NCI-H82 (cell line): ENCODE measurements around the gene PARL.
A peak's percentile ranks its signal among the peaks of the same experiment; 100 is the strongest.

Source experiments
- DNase-seq: peaks from one replicate; lab custom pipeline; 2025; lab: John Stamatoyannopoulos, UW

PARL gene

DNA sequence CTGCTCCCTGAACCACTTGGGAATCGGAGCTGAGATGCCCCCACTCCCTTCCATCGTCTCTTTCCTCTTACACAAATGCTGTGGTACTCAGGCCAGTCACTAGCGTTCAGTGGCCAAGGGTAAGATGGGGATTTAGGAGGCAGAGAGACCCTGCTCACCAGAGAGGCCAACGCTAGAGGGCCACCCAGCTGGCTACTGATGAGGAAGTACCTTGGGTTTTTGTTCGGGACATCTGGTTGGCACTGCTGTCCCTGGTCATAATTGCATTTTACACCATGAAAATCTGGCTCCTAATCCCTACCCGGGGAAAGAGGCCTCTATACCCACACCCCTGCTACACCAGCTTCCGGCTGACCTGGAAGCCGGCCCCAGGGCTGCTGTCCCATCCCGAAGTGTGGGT lies 67.0 kb downstream of the PARL start:
- peak; percentile 85 for DNase-seq

DNA sequence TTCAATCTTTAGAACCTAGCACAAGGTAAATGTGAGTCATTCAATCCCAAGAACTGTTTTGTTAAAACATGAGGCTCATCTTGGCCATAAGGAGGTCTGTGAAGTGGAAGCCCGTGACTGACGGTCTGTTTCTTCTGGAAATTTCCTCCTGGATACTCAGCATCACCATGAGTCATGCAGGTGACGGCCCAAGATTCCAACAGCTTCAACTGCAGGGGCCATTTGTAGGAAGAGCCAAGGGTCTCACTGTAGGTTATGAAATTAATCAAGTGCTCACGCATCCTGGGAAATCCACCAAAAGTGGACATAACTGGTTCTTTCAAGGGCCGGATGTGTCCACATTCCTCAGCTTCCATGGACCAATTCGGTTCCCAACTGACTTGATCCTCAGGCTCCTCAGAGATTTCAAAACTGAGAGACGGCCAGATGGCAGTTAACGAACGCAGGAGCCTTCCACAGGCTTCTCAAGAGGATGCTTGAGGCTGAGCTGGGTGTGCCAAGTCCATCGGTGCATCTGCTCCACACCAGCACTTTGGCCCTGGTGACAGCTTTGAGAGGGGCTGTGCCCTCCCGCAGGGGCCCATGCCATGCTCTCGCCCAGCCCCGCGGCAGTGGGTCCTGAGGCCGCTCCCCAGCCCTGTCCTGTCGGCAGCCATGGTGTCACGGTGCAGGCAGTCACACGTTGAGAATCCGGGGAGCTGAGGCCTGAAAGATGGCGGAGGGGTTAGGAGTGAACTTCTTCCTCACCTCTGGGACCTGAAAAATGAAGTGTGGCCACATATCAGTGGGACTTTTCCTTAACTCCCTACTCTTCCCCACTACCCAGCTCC lies 67.8 kb downstream of the PARL start:
- DNase-seq, result peak; percentile 47

DNA sequence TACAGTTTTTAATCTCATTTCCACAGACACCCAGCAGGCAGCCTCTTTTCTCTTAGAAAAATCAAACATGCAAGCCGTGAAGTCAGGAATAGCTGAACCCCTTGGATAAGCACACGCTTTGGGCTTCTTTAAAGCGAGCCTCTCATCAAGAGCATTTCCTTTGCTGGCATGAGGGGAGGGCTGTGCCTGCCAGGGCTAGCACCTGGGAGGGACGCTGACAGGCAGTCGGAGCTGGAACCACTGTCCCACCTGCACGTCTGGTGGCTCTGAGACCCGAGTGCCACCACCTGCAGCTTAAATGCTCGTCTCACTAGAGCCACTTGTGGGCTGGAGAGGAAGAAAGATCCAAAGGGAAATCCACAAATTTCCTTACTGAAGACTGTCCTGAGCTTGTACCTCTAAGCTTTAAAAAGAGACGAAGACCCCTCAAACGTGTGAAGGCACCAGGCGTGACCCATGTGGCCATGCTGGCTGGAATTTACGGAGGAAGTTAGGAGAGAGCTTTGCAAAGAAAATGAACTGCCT lies 68.7 kb downstream of the PARL start:
- DNase-seq, result no peak

DNA sequence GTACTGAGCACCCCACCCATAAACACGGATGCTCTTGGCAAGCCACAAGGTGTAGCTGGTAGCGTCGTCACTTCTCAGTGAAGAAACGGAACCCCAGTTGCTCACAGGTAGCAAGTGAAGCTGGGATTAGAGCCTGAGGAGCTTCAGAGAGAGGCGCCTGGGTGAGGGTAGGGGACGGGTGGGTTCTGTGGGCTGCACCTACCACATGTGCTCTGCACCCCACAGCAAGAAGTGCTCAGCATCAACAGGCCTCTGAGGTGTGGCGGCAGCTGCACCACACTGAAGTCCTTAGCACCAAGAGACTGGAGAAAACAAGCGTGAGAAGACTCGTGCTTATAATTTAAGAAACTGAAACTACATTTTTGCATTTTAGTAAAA lies 69.1 kb downstream of the PARL start:
- DNase-seq, result no peak

DNA sequence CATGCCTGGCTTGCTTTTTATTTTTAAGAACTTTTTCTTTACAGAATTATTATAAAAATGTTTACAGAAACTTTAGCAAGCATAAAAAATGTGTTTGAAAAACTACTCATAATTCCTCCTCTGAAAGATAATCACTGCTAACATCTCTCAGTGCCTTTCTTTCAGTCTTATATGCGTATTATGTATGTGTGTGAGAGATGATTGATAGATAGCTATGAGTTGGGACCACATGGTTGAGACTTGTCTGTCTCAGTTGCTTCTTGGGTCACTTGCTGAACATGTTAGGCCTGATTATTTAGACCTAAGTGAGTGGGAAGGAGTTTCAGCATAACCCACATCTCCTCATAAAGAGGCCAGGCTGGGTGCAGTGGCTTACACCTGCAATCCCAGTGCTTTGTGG lies 70.4 kb downstream of the PARL start:
- no peak for DNase-seq

DNA sequence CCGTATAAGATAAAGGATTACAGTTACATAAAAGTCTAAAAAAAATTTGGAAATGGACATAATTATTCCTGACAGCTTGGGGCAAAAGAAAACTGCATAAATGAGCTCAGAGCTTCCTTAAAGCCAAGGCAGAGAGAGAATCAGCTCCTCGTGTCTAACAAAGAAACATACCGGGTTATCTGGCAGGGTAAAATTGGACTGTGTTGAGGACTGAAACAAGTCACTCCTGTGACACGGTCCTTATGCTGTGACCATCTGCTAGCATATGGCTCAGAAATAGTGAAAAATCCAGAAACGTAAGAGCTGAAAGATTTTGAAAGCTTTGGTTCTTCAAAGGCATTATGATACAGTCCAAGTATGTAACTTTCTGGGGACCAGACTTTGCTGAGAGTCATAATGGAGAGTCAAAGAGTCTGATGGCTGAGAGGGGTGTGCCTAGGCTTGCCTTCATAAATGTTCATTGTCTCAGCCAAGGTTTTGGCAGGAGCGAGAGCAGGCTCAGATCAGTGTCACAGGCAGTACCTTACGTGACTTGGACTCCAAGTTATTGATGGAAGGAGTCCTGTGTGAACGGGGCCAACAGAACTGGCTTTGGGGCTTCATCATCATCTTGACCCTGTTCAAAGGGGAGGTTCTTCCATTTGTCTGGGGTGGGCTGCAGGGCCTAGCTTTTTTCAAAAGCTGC lies 71.8 kb downstream of the PARL start:
- no peak for DNase-seq

DNA sequence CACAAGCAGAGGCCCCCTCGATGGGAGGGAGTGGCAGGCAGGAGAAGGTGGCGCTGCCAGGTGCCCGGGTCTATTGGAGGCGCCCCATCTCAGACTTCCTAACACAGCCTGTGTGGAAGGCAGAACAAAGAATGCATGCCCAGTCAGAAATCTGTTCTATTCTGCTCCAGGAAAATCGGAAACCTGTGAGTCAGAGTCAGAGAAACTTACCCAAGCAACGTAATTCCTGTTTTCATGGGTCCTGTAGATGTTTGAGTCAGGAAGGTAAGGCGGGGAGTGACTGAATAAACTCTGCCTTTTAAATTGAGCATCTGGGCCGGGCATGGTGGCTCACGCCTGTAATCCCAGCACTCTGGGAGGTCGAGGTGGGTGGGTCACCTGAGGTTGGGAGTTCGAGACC lies 73.0 kb downstream of the PARL start:
- DNase-seq, result no peak

DNA sequence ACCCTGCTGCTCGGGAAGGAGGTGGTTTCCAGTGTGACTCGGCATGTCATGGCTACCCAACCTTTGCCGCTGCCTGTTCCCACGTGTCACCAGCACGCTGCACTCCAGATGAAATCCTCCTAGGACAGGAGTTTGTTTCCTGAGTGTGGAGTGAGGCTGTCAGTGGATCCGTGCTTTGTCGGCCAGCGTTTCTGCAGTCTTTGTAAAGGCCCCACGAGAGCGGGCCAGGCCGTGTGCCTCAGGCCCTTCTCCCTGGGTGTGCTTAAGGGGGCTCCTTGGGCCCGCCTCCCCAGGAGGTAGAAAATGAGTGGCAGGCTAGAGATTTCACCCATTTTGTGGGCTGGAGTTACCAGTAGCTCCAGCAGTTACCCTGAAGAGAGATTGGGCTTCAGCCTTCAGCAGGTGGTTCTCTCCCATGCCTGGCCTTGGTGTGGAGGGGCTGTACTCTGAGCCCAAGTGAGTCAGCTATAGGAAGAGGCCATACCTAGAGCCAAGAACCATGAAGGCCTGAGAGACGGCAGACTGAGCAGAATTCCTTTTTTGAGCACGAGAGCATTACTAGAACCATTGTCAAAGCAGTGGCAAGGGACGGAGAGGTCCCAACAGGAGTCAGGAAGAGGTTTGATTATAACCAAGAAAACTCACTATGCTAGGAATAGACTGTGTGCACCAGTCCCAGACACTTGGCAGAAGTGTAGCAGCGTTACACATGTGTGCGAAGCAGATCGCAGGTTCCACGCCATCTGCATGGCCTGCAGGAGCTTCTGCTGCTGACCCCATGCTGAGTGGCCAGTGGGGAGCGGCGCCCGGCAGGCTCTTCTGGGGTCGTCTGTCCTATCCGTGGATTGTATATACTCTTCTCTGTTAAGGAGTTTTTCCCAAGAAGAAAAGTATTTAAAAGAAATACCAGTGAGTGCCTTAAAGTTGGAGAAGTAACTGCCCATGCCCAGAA lies 73.8 kb downstream of the PARL start:
- no peak for DNase-seq

DNA sequence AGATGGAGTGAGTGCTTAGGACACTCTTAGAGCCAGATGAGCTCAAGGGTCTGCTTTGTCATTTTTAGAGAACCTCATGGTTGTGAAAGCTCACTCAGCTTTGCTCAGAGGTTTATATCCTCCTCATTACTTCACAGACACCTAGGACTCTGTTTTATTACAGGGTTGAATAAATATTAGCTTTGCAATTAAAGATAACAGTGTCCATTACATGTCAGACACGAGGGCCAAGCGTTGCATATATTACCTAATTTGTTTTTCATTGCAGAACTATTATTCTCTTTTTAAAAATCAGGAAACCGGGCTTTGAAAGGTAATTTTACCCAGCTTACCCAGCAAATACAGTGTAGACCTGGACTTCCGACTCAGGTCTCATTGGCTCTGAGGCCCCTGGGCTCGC lies 75.4 kb downstream of the PARL start:
- no peak for DNase-seq

DNA sequence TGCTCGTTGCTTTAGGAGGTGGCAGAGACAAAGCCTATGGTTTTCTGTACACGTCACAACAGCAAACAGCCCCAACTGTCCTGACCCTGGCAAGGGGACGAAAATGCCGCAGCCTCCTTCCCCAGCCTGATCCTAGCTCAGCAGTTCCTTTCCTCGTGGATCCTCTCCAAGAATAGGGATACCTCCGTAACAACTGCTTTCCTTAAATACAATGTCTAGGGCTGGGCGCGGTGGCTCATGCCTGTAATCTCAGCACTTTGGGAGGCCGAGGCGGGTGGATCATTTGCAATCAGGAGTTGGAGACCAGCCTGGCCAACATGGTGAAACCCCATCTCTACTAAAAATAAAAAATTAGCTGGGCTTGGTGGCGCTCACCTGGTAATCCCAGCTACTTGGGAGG lies 76.3 kb downstream of the PARL start:
- DNase-seq, result no peak

DNA sequence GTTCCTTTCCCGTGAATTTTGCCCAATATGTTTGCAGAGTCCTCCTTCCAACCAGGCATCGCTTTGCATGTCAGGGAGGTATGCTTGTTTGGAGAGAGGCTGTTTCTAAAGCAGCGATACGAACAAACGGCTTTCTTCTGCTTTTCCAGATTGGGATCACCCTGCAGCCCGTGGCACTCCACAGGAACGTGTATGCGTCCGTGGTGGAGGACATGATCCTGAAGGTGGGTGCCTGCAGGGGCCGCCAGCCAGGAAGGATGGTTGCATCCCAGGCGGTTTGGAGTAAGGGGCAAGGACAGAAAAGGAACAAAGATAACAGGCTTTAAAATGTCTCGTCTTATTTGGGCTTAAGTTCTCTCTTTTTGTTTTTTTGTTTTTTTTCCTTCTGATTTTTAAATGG lies 76.8 kb downstream of the PARL start:
- DNase-seq, result no peak

DNA sequence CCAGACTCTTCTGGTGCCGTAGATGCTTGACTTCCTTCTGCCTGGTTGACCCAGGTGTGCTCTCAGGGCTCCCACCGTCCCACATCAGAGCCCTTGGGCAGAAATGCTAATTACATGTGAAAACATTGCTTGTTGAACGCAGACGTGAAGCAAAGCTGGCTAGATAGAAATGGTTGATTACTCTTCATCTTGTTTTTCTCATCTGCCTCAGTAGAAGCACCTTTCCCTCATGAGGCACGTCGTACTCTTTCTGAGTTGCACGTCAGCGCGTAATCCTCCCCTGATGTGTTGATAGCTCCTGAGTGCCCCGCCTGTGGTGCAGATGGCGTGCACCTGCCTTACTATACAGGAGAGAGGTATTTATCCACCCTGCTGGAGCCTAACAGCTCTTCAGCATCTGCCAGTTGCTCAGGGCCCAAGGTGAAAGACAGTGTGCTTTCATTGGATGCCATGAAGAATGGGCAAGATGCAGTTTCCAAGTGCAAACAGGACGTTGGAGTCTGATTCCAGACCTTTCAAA lies 77.4 kb downstream of the PARL start:
- no peak for DNase-seq

DNA sequence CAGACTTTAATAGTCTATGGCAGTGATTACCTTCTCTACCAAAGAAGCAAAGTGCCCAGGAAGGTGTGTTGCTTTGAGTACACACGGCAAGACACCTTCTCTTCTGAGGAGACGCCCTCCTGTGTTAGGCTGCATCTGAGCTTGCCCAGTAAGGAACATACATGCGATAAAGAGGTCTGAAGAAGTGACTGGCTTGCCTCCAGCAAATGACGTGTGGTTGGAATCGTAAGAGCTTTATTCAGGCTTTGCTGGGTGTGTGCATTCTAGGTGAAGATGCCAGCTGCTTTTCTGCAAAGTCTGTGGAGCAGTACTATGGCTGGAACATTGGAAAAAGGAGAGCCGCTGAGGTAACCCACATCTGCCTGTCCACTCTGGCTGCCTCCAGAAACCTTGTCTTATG lies 81.7 kb downstream of the PARL start:
- no peak for DNase-seq

DNA sequence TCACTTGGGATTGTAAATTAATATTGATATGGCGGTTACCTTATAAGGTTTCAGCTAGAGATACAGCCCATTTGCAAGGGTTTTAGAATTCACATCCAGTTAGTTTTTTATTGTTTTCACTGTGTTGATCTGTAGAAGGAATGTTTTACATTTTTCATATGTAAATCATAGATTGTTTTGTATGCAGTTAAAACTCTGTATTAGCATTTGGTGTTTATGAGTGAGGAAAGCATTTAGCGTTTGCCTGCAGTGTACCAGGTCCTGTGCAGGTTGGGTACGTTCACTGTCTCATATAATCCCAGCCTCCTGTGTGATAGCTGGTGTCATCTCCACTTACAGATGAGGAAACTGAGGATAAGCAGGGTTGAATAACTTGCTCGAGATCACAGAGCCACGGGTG lies 83.1 kb downstream of the PARL start:
- DNase-seq, result no peak

DNA sequence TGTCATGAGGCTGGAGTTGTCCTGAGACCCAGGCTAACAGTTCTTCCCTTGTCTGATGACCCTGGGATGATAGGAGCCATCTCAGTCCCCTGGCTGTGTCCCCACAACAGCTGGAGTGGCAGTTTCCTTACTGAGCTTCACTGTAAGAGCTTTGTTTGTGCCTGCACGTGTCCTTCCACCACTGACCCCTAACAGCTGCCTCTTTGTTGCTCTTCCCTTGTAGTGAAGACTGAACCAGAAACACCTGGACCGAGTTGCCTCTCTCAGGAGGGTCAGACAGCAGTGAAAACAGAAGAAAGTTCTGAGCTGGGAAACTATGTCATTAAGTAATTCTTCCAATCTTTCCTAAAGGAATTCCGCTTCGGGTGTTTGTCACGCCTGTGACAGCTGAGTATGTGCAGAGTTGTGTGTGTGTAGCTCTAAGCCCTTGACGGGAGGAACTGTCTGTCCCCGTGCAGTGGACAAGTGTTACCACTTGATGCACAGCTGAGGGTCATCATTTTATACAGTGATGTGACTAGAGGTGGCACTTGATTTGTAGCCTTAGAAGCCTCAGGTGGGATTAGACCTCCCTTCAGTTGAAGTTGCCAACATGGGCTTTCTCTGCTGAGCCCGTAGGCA lies 84.3 kb downstream of the PARL start:
- DNase-seq, result no peak

DNA sequence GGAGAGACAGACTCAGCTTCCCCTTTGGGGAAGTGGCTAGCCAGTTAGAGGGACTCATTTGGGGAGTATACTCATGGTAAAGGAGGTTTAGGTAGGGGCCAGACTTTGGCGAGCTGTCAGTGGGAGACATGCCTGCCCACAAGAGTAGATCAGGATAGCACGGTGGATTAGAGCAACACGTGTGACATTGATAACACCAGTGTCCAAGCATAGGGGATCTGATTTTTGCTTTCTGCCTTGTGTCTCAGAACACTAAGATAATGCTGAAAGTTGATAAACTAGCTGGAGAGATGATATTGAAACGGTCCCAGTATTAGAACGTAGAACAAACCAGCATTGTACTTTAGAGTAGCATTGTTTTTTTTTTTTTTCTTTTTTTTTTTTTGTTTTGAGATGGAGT lies 85.2 kb downstream of the PARL start:
- no peak for DNase-seq

DNA sequence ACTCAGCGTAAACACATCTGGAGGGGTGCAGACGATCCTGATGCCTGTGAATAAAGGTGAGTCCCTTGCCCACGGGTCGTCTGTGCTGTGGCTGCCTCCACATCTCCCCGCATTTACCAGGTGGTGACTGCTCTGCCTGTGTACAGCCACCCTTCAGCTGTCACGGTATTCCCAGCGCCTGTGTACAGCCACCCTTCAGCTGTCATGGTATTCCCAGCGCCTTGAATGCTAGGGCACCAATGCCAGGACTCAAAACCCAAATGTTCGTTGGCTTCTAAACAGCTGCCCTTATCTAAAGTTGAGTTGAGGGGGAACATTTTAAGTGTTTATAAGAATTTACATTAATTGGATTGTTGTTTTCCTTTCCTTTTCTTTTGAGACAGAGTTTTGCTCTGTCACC lies 86.7 kb downstream of the PARL start:
- DNase-seq, result no peak

DNA sequence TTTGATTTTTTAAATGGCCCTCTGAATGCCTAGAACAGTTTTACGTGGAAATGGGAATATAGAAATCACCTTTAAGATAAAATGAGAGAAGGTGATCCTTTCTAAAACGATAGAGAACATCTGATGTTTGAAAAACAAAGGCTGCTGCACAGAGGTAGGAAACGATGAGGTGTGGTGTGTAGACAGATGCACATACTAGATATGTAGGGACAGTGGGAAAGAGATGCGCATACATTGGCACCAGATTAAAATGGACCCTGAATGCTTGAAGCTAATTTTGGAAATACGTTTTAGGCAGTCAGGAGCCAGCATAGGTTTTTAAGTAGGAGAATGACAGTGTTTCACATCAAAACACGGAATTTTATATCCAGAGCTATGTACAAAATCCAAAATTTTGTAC lies 88.3 kb downstream of the PARL start:
- DNase-seq, result no peak

DNA sequence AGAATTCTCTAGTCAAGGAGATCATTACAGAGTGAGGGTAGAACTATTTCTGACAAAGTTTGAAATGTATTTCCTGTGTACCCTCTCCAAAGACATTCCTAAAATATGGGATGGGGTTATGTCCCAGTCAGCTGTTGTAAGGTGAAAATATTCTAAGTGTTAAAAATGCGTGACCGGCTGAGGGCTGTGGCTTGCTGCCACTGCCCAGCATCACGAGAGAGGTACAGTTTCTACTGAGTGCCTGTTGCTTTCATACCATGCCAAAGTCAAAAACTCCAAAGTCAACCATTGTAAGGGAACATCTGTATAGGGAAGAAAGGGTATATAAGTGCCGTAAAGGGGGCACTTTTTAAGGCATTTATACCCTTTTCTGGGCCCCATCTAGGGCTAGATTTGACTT lies 90.2 kb downstream of the PARL start:
- no peak for DNase-seq

DNA sequence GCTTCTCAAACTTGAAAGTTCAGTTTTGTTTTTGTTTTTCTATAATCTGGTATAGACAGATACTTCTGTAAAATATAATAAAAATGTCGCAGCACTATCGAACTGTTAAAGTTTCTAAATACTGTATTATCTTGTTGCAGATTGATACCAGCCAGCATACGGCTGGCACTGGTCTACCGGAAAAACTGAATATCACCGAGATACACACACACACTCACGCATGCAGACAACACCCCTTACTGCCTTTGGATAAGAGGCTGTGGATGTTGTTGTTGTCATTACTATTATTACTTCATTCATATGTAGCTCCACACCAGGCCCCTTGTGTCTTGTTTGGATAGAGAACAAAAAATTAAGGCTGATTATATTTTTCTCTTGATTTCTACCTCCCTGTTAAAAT lies 91.7 kb downstream of the PARL start:
- no peak for DNase-seq

DNA sequence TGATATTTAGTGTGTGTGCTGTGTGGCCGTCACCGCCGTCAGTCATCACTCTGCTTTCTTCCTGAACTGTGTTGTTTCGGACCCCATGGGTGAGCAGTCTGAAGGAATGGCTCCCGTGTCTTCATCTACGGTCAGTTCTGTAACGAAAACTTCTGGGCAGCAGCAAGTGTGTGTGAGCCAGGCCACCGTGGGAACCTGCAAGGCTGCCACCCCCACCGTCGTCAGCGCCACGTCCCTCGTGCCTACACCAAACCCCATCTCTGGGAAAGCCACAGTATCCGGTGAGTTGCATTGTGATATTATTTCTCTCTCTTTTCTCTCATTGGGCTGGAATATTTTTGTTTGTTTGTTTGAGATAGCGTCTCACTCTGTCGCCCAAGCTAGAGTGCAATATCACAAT lies 94.0 kb downstream of the PARL start:
- DNase-seq, result no peak

DNA sequence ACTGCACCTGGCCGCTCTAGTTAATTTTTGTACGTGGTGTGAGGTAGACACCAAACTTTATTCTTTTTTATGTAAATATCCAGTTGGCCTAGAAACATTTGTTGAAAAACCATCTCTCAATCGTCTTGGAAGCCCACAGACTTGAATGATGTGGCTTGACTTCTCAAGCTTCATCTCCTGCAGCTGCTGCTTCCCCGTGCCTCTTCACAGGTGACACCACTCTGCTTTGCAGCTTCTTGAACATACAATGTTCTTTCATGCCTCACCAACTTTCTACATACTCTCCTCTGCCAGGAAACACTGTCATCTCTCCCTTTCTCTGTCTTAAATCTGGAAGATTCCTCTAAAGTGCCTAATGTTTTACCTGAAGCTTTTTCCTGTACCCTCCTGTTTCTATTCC lies 94.9 kb downstream of the PARL start:
- no peak for DNase-seq
